ENCODE data around the gene DKK2. TPM values are rescaled to one million over a fixed set of nuclear protein-coding genes. Genes with fewer than 3 reads are reported as not detected.
"Not testable (repeated sequence)": the region's sequence is repeated elsewhere in the genome, so short reads cannot be mapped to it uniquely, and the experiment has no call there.

The DKK2 gene
- total RNA-seq, 1 donor from 2014 or later = not detected

- intact Hi-C loops (cut with micrococcal nuclease) = no loop called here
Observed at GRCh38 chr4:106914223-106914622, 121.9 kb downstream of the DKK2 start.

DNA sequence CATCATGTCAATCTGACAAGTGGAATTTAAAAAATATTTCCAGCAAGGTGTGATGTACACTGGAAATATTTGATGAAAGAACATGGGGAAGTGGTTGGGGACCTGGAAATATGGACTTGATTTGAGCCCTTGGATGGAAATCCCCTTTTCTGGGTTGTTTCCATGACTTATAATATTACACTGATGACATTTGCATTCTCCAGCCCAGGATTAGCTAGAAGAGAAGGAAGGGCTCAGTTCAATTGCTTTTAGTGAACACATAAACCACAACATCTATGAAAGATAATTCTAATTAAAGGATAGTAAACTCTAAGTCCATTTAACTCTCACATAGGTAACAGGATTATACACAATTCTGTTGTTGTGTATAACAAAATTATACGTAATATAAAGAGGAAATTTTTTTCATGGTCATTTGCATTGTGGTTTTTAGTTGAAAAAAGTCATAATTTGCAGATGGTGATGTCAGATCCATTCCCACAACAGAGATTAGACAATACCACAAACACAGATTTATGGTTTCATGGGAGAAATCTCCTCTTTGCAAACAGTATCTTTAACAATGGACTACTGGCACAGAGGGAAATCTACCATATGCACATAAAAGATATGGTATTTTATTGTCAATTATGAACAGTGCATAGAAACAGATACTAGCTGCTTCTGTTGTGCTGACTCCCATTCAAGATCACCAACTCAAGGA, 126.5 kb downstream of the DKK2 start:
- intact Hi-C loops (cut with micrococcal nuclease) = no loop called here

- intact Hi-C loops (cut with micrococcal nuclease) = not testable (repeated sequence)
Observed at GRCh38 chr4:106908049-106908448, 128.1 kb downstream of the DKK2 start.

- intact Hi-C loops (cut with micrococcal nuclease) = no loop called here
Observed at GRCh38 chr4:106907216-106907615, 128.9 kb downstream of the DKK2 start.

DNA sequence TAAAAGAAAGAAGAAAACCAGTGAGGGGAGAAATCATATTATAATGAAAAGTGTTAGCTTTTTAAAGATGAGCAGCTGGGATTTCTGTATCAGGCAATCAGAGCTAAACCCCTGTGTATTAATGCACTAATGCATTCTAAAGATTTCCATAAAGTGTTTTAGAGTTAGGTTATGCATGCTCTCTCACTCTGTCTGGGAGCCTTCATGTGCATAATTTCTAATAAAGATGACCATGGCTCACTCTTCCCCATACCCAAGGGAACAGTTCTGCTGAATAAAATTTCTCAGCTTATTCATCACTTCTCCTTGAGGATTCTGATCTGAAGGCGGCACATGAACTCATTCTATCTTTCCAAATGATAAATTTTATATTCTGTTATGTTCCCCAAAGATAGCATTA, 129.4 kb downstream of the DKK2 start:
- intact Hi-C loops (cut with micrococcal nuclease) = no loop called here

- intact Hi-C loops (cut with micrococcal nuclease) = loop anchor here (2.0 to 5.0 kb wide), 2 partner anchors 530 to 631 kb away; partner anchors contain the start of gene GIMD1
Observed at GRCh38 chr4:106898621-106899230, 137.4 kb downstream of the DKK2 start.

DNA sequence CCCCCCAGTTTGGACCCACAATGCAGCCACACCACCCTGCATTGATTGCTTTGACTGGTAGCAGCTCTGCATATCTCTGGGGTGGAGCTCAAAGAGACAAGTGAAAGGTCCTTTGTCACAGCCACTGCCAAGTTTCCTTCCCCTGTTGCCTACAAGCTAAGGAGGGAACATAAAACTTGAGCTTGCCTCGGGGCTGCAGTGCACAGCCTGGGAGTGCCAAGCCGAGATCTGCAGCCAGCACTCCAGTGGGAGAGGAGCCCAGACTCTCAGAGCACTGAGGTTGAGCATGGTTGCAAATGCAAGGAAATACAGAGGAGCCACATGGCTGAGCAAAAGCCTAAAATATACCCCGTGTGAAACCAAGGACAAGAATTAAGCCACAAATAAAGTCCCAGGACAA, 142.2 kb downstream of the DKK2 start:
- intact Hi-C loops (cut with micrococcal nuclease) = no loop called here

DNA sequence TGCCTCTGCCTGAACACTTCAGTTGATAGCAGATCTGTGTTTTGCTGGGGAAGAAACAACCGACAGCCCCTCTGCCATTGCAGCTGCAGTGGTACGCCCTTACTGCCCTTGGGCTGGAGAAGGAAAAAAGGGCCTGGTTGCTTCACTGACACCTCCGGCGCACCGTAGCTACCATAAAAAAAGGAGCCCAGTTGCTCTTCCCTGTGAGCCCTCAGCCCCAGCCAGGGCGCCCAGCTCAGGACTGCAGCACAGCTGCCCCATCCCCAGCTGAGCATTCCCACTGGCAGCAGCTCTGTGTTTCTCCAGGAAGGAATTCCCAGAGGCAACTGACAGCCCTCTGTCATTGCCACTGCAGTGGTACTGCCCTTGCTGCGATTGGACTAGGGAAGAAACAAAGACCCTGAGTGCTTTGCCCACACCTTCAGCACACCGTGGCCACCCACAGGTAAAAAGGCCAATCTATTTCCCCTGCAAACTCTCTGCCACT, 142.7 kb downstream of the DKK2 start:
- intact Hi-C loops (cut with micrococcal nuclease) = no loop called here

DNA sequence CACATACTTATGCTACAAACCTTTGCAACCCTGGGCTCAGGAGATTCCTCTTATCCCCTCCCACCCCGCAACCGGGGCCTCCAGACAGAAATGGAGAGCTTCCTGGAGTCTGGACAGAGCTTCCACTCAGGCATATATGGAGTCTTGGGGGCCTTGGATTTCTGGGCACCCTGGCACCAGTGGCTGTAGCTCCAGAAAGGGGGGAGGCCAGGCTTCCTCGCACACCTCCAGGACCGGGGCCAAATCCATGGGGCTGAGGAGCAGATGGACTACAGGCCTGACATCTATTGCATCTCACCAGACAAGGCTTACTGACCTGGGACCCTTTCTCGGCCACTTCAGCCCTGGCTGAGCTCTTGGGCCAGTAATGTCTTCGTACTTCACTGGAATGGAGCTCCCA, 143.3 kb downstream of the DKK2 start:
- intact Hi-C loops (cut with micrococcal nuclease) = no loop called here

- intact Hi-C loops (cut with micrococcal nuclease) = no loop called here
Observed at GRCh38 chr4:106875340-106875739, 160.8 kb downstream of the DKK2 start.
